Measurements from ENCODE around the gene NUCB2.

The NUCB2 gene

GRCh38 chr11:17343907-17344306 lies 67.4 kb downstream of the NUCB2 start:
- DNase-seq = peak; percentile 16

DNA sequence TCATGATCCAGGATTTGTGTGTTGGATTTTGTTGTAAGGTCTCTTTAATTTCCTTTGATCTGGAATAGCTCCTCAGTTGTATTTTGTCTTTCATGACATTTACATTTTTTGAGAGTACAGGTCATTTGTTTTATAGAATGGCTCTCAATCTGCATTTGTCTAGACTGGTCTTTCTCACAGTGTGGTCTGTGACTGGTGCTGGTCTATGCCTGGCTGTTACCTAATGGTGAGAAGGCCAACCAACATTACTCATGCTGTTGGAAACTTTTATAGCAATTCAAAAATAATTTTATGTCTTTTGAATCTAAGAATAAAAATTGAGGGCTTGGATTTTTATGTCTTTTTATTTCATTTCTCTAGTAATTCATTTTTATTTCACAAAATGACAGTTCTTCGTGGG lies 71.1 kb downstream of the NUCB2 start:
- DNase-seq = no peak

DNA sequence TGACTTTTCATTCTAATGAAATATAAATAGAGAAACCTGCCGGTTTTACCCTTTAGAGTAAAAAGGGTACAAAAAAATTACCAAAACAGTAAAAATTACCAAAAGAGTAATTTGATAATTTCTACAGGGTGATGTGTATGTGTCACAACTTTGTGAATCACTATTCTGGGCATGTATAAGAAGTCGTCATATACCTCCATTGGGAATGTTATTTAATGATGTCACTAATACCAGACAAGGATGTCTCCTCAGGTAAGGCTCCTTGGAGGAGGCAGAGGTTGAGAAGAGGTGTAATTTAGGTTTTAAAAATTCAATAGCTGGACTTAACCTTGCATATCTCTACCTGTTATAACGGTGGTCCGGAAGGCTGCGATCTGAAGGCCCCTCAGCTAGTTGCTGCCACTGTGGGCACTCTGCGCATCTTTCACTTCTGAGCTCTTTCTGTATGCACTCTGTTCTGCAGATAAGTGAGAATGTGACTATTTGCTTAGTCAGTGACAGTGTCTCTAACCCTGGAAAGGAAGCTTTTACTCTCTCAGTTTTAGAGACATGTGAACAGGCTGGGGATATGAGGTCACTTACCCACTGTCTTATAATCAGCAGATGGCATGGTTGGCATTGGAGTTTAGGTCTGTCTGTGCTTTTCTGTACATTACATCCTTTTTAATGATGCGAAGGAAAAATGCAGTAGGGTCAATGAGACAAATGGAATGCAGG lies 74.1 kb downstream of the NUCB2 start:
- DNase-seq = no peak

DNA sequence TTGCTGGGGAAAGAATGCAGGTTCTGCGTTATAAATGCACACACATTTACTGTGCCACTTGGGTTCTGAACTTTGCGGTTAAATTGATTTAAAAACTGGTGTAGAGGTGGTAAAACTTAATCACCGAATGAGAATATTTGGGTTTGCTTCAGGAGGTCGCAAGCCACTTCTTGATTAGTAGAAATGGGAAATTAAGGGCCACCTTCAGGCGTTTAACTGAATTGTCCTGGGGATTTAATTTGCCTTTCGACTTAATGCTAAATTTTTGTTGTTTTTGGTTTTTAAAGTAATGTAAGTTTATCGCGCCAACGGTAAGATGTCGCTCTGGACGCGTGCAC lies 74.6 kb downstream of the NUCB2 start:
- no peak for DNase-seq

GRCh38 chr11:17351510-17352176 lies 75.1 kb downstream of the NUCB2 start, which contains the start of gene NCR3LG1:
Gene NCR3LG1, plus strand, starts transcription at chr11:17351800. Its CDS starts 170 bp downstream, at chr11:17351970.
- DNase-seq = peak; percentile 62

DNA sequence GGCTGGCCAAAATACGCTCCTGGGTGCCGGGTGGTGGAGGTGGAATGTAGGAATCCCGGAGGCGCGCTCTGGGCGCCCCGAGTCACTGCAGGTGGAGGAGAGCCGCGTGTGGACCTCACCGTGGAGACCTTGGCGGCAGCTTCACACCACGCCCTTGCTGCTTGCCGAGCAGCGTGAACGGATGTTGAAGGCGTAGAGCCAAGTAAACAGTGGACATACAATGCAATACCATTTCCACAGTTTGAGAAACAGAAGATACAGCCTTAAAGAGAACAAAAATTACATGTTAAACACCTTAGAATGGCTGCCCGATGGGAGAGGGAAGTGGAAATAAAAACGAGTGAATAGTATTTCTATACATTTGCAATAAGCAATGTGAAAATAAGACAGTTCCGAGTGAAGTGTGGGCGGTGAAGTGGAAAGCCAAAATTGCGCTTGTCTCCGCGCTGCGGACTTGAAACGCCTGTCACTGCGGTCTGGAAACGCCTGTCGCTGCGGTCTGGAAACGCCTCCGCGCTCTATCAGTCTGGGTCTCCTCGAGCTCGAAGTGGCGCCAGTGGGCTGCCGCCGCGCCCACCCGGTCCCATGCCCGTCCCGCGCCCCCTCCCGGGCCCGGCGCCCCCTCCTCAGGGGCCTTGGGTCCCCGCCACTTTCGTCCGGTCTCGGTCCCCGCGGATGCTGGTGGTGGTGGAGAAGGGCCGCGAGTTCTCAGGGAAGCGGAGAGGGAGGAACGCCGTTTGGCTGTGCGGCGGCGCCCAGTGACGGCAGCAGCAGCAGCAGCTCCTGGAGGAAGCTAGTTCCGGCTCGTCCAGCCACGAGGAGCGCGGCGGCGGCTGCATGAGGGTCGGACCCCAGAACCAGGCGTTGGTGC lies 76.6 kb downstream of the NUCB2 start:
- peak; percentile 61 for DNase-seq

GRCh38 chr11:17353821-17354600 lies 77.5 kb downstream of the NUCB2 start:
- no peak for DNase-seq

DNA sequence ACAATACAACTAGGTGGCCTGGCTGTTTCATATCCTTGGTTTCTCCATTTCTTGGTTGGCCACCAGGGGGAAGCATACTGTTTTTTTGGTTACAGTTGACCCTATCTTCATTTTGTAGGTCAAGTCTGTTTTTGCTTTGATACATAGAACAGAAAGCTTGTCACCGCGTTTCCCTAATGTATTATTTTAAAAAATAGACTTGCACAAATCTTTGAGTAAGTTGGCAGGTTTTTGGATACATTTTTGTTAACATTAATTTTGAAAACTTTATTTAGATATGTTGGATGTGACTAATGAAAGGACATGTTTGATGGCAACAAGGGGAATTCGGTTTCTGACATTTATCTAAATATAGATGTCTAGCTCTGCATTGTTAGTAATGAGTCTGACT lies 78.1 kb downstream of the NUCB2 start:
- peak; percentile 37 for DNase-seq

DNA sequence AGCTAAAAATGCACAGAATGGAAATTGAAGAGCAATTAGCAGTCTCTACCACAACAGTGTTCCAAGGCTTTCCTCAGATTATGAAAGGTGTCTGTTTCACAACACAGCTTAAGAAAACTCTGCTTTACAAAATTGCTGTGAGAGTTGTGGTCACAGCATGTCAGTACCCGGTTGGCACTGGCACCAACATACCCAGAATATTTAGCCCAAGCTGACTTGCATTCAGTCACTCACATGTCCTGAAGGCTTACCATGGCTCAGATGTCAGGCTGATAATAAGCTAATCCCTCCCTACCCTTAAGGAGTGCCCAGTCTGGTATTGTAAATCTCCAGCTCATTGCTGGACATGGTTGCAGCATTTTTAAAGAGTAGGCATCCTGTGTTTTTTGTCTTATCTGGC lies 90.0 kb downstream of the NUCB2 start:
- DNase-seq = no peak

DNA sequence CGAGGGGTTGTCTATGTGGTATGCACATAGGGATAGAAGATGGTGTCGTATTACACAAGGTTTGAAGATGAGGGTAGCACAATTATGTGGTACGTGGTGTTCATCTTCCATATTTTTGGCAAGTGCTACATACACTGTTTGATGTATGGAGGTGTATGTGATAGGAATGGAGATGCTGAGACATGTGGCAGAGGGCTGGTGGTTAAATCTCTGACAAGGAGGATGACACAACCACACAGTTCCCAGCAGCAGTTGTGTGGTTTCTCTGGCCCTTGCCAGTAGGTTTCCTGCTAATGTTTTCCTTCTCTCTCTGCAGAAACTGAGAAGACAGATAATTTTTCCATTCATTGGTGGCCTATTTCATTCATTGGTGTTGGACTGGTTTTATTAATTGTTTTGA lies 92.0 kb downstream of the NUCB2 start:
- DNase-seq = no peak

DNA sequence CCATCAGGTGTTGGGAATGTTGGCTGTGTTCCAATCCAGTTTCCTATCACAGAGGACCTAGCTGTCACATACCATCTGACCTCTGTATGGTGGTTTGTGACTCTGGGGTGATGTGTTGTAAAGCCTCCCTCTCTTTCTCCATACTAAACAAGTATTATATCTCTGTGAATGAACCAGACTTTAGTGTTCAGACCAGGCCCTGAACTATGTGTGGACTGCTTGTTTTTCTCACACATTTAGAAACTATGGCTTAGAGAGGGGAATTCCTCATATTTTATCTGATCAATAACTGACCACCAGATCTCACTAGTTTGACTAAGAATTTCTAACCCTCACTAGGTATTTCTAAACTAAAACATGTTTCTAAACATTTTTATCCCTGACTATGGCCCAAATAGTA lies 92.6 kb downstream of the NUCB2 start:
- DNase-seq = no peak

GRCh38 chr11:17369684-17370243 lies 93.2 kb downstream of the NUCB2 start:
- no peak for DNase-seq

GRCh38 chr11:17371614-17372013 lies 95.1 kb downstream of the NUCB2 start:
- DNase-seq = no peak

- DNase-seq = no peak
Measured at GRCh38 chr11:17375547-17375946, 99.0 kb downstream of the NUCB2 start.

- DNase-seq = no peak
Measured at GRCh38 chr11:17376493-17376892, 100.0 kb downstream of the NUCB2 start.

- no peak for DNase-seq
Measured at GRCh38 chr11:17378655-17379054, 102.1 kb downstream of the NUCB2 start.

GRCh38 chr11:17379383-17380180 lies 103.0 kb downstream of the NUCB2 start:
- no peak for DNase-seq

- DNase-seq = no peak
Measured at GRCh38 chr11:17381156-17381555, 104.6 kb downstream of the NUCB2 start.

All from stimulated activated CD4-positive, alpha-beta T cell treated with anti-CD3 and anti-CD28 coated beads, Interleukin-4, amount 100 ng/mL, for 1 hour (primary cell).